HL-60 (cell line): ENCODE results near the gene NUP62CL.
"Not testable (repeated sequence)": the region's sequence is repeated elsewhere in the genome, so short reads cannot be mapped to it uniquely, and the experiment has no call there.

Source experiments
- DNase-seq, 2 experiments: peaks; one replicate each; pipeline ENCODE4 v3.0.0-alpha.2; 2010 to 2020; ENCODE audit warnings: low read depth in 1 of 2, low spot score in 1 of 2
- H3K27ac ChIP-seq: fragments of 250-450 bp; sonication (Bioruptor Pico); replicated peaks from 2 replicates; pipeline ENCODE4 v1.5.1; 2020; ENCODE audit warnings: mild to moderate bottlenecking, moderate library complexity
- H3K27me3 ChIP-seq: fragments of 250-450 bp; sonication (Bioruptor Pico); 2 replicates; pipeline ENCODE4 v1.5.1; 2021; ENCODE audit warnings: mild to moderate bottlenecking, moderate library complexity; ENCODE audit not compliant: insufficient read depth, poor library complexity, severe bottlenecking
- H3K4me3 ChIP-seq: replicated peaks from 2 replicates; pipeline ENCODE4 v1.5.1; 2011; ENCODE audit warnings: mild to moderate bottlenecking, control low read depth, low read length; ENCODE audit not compliant: insufficient read depth
- CTCF ChIP-seq: IDR thresholded peaks from one replicate; pipeline ENCODE4 v1.5.1; 2011; ENCODE audit warnings: low read length, control low read depth, inconsistent platforms; ENCODE audit not compliant: insufficient read depth
- GABPA ChIP-seq: IDR thresholded peaks from 2 replicates; pipeline ENCODE4 v1.6.1; 2012; ENCODE audit warnings: low read depth
- POLR2AphosphoS5 ChIP-seq: IDR thresholded peaks from 2 replicates; pipeline ENCODE4 v1.6.1; 2012; ENCODE audit warnings: low read depth
- REST ChIP-seq: IDR thresholded peaks from 2 replicates; pipeline ENCODE4 v1.6.1; 2012; ENCODE audit warnings: low read depth; ENCODE audit not compliant: insufficient replicate concordance
- SPI1 ChIP-seq: IDR thresholded peaks from 2 replicates; pipeline ENCODE4 v1.6.1; 2012; ENCODE audit warnings: low read depth, mild to moderate bottlenecking, borderline replicate concordance

NUP62CL gene

GRCh38 chrX:107206697-107207065 is 448 bp upstream of the NUP62CL start:
- peaks cover 8% of the 10 kb centered on the region for H3K27me3 ChIP-seq
- H3K27ac ChIP-seq, result no peak overlapping the region
- no peak for TF ChIP-seq POLR2AphosphoS5
- TF ChIP-seq GABPA, result no peak
- TF ChIP-seq SPI1, result no peak
- no peak for TF ChIP-seq CTCF
- no peak for TF ChIP-seq REST
- H3K4me3 ChIP-seq, result no peak overlapping the region
- no peak for DNase-seq

GRCh38 chrX:107204068-107204605 is 2.1 kb downstream of the NUP62CL start:
- Histone ChIP-seq H3K4me3 (no peak overlapping the region), H3K27me3 (peaks cover 8% of the 10 kb centered on the region), H3K27ac (no peak overlapping the region)
- DNase-seq, result no peak
- TF ChIP-seq GABPA (no peak), CTCF (no peak), SPI1 (peak; percentile 24; the same call in 1 of the 2 replicates), REST (no peak), POLR2AphosphoS5 (no peak)

- H3K27ac ChIP-seq, result no peak overlapping the region
- H3K27me3 ChIP-seq, result no peaks in the 10 kb centered on the region
- TF ChIP-seq CTCF, result no peak
- TF ChIP-seq GABPA, result no peak
- TF ChIP-seq POLR2AphosphoS5, result no peak
- no peak for TF ChIP-seq SPI1
- TF ChIP-seq REST, result no peak
- DNase-seq, result no peak
- H3K4me3 ChIP-seq, result no peak overlapping the region
These were observed 6.7 kb downstream of the NUP62CL start for GRCh38 chrX:107199491-107199890.

GRCh38 chrX:107198074-107198473 is 8.2 kb downstream of the NUP62CL start:
- H3K27ac ChIP-seq, H3K4me3 ChIP-seq, DNase-seq, H3K27me3 ChIP-seq: not testable (repeated sequence)
